Activated CD4-positive, CD25-positive, alpha-beta regulatory T cell (primary cell): ENCODE measurements around the gene RC3H1.
"Not testable (repeated sequence)": the region's sequence is repeated elsewhere in the genome, so short reads cannot be mapped to it uniquely, and the experiment has no call there.

Source experiments
- DNase-seq, 4 experiments: peaks; one replicate each; lab custom pipeline; 2025; lab: John Stamatoyannopoulos, UW

Gene RC3H1

GRCh38 chr1:174021591-174022079 lies 522 bp downstream of the RC3H1 start:
- DNase-seq, result peak in 2 of 4 experiments; percentile 9 to 19

- DNase-seq, result no peak
Observed at GRCh38 chr1:174018565-174018964, 3.6 kb downstream of the RC3H1 start.

GRCh38 chr1:174017231-174017970 lies 4.8 kb downstream of the RC3H1 start:
- no peak for DNase-seq

GRCh38 chr1:174013864-174014418 lies 8.2 kb downstream of the RC3H1 start:
- DNase-seq, result no peak

- no peak for DNase-seq
Observed at GRCh38 chr1:174008979-174009378, 13.2 kb downstream of the RC3H1 start.

GRCh38 chr1:174008269-174008668 lies 13.9 kb downstream of the RC3H1 start:
- DNase-seq, result no peak

- no peak for DNase-seq
Observed at GRCh38 chr1:174007851-174008250, 14.3 kb downstream of the RC3H1 start.

- DNase-seq, result no peak
Observed at GRCh38 chr1:174005032-174005431, 17.1 kb downstream of the RC3H1 start.

- DNase-seq, result no peak
Observed at GRCh38 chr1:174003867-174004266, 18.3 kb downstream of the RC3H1 start.

GRCh38 chr1:174001573-174001972 lies 20.6 kb downstream of the RC3H1 start:
- DNase-seq, result no peak

- DNase-seq, result no peak
Observed at GRCh38 chr1:174000371-174000770, 21.8 kb downstream of the RC3H1 start.

- DNase-seq, result no peak
Observed at GRCh38 chr1:173997791-173998190, 24.4 kb downstream of the RC3H1 start.

GRCh38 chr1:173996995-173997394 lies 25.2 kb downstream of the RC3H1 start:
- no peak for DNase-seq

GRCh38 chr1:173995475-173995874 lies 26.7 kb downstream of the RC3H1 start:
- no peak for DNase-seq

GRCh38 chr1:173993948-173994347 lies 28.2 kb downstream of the RC3H1 start:
- DNase-seq, result not testable (repeated sequence)

GRCh38 chr1:173988068-173988467 lies 34.1 kb downstream of the RC3H1 start:
- DNase-seq, result no peak

- no peak for DNase-seq
Observed at GRCh38 chr1:173986951-173987350, 35.2 kb downstream of the RC3H1 start.

GRCh38 chr1:173970252-173970651 lies 51.9 kb downstream of the RC3H1 start:
- DNase-seq, result no peak

GRCh38 chr1:173965896-173966295 lies 56.3 kb downstream of the RC3H1 start:
- not testable (repeated sequence) for DNase-seq

GRCh38 chr1:173963477-173963876 lies 58.7 kb downstream of the RC3H1 start:
- DNase-seq, result no peak

- no peak for DNase-seq
Observed at GRCh38 chr1:173960625-173961024, 61.5 kb downstream of the RC3H1 start.

- DNase-seq, result no peak
Observed at GRCh38 chr1:173954179-173954578, 68.0 kb downstream of the RC3H1 start.

- no peak for DNase-seq
Observed at GRCh38 chr1:173948594-173948993, 73.6 kb downstream of the RC3H1 start.
